ENCODE results near the gene COMMD1.

COMMD1 gene

GRCh38 chr2:62054029-62054791 is 148.7 kb downstream of the COMMD1 start:
- H3K4me3 Mint-ChIP-seq, result no peak overlapping the region
- H3K27ac Mint-ChIP-seq, result no peak overlapping the region
- no peaks in the 10 kb centered on the region for H3K9me3 Mint-ChIP-seq
- no peaks in the 10 kb centered on the region for H3K27me3 Mint-ChIP-seq
- peaks cover 13% of the 10 kb centered on the region for H3K4me1 Mint-ChIP-seq
- DNase-seq (no peak), ATAC-seq (no peak)

DNA sequence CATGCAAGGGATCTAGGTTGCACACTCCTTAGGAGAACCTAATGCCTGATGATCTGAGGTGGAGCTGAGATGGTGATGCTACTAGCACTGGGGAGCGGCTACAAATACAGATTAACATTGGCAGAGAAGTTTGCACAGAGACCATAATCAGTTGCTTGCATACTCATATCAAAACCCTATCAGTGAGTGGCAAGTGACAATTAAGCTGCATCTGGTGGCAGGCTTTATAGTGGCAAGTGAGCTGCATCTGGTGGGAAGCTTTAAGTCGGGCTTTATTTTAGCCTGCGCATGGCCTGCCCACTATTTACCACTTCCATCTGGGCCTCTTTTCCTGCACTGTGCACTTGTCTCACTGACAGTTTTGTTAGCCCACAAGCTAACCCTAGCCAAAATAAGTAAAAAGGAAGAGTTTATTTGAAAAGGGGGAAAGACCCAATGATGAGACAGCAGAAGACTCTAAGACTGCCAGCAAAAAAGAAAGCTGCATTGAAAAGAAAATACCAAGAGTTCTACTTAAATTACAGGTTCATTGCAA is 149.5 kb downstream of the COMMD1 start:
- peak overlapping the region in 1 of 2 donors; percentile 6 for H3K27ac Mint-ChIP-seq
- H3K4me1 Mint-ChIP-seq, result peaks cover 13% of the 10 kb centered on the region
- no peaks in the 10 kb centered on the region for H3K27me3 Mint-ChIP-seq
- DNase-seq (no peak), ATAC-seq (peak; percentile 43)
- no peak overlapping the region for H3K4me3 Mint-ChIP-seq
- H3K9me3 Mint-ChIP-seq, result no peaks in the 10 kb centered on the region

- ATAC-seq, result peak; percentile 31
- Mint-ChIP-seq H3K27ac (no peak overlapping the region), H3K27me3 (no peaks in the 10 kb centered on the region), H3K9me3 (no peaks in the 10 kb centered on the region), H3K4me3 (no peak overlapping the region), H3K4me1 (peaks cover 13% of the 10 kb centered on the region)
- no peak for DNase-seq
These were observed 150.4 kb downstream of the COMMD1 start for GRCh38 chr2:62055724-62056336.

- Mint-ChIP-seq H3K27ac (no peak overlapping the region), H3K4me3 (no peak overlapping the region), H3K4me1 (peaks cover 13% of the 10 kb centered on the region), H3K9me3 (no peaks in the 10 kb centered on the region), H3K27me3 (no peaks in the 10 kb centered on the region)
- ATAC-seq (no peak), DNase-seq (no peak)
These were observed 150.9 kb downstream of the COMMD1 start for GRCh38 chr2:62056341-62056740.

DNA sequence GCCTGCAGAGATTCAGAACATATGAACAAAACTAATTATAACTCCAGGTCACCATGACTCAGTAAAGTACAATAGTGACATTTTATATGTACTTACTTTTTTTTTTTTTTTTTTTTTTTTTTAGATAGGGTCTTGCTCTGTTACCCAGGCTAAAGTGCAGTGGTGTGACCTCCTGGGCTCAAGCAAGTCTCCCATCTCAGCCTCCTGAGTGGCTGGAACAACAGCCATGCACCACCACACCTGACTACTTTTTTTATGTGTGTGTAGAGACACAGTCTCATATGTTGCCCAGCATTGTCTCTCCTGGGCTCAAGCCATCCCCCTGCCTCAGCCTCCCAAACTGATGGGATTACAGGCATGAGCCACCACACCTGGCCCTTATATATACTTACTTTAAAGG is 159.8 kb downstream of the COMMD1 start:
- ATAC-seq (no peak), DNase-seq (no peak)
- peaks cover 1% of the 10 kb centered on the region for H3K4me1 Mint-ChIP-seq
- H3K27me3 Mint-ChIP-seq, result no peaks in the 10 kb centered on the region
- no peaks in the 10 kb centered on the region for H3K9me3 Mint-ChIP-seq
- no peak overlapping the region for H3K27ac Mint-ChIP-seq
- no peak overlapping the region for H3K4me3 Mint-ChIP-seq

DNA sequence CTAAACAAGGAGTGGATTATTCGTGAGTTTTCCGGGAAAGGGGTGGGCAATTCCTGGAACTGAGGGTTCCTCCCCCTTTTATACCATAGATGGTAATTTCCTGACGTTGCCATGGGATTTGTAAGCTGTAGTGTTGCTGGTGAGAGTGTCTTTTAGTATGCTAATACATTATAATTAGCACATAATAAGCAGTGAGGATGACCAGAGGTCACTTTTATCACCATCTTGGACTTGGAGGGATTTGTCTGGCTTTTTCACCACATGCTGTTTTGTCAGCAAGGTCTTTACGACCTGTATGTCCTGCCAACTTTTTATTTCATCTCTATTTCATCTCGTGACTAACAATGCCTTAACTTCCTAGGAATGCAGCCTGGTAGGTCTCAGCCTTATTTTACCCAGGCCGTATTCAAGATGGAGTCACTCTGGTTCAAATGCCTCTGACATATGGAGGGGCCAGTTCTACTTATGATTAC is 165.7 kb downstream of the COMMD1 start:
- H3K4me1 Mint-ChIP-seq, result peaks cover 7% of the 10 kb centered on the region
- H3K27me3 Mint-ChIP-seq, result no peaks in the 10 kb centered on the region
- H3K27ac Mint-ChIP-seq, result peak overlapping the region in 1 of 2 donors; percentile 45
- H3K9me3 Mint-ChIP-seq, result no peaks in the 10 kb centered on the region
- DNase-seq, result no peak
- no peak overlapping the region for H3K4me3 Mint-ChIP-seq
- ATAC-seq, result no peak

DNA sequence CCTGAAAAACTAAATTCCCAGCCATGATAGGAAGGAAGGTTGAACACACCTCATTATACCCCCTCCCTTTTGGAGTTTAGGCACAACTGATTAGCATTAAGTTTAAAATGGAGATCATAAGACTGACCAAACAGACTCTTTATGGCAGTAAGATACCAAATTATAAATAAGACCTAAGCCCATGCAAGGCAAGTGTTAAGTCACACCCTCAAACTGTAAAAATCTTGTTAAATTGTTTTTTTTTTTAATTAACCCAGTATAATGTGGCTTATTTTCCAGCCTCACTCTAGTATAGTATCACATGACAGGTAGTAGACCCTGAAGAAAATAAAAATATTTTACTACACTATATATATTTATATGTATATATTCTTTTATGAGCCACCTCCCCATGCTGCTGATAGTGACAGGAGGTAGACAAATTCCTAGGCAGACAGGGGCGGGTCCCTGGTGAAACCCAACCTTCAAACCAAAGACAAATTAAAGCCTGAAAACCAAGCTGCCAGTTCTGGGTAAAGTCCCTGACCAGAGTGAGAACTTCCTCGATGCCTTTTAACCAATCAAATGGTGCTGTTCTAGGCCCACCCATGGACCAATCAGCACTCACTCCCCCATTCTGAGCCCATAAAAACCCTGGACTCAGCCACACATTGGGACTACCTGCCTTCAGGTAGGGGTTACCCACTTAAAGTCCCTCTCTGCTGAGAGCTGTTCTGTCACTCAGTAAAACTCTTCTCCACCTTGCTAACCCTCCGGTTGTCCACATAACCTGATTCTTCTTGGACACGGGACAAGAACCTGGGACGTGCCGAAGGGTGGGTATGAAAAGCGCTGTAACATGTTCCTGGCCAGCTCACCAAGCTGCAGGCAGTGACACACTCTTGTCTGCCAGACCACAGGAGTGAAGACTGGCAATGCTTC is 166.5 kb downstream of the COMMD1 start:
- Mint-ChIP-seq H3K27me3 (no peaks in the 10 kb centered on the region), H3K4me3 (no peak overlapping the region), H3K27ac (no peak overlapping the region), H3K4me1 (peaks cover 7% of the 10 kb centered on the region), H3K9me3 (no peaks in the 10 kb centered on the region)
- ATAC-seq (no peak), DNase-seq (no peak)

- Mint-ChIP-seq H3K27ac (no peak overlapping the region), H3K4me1 (peaks cover 7% of the 10 kb centered on the region), H3K4me3 (no peak overlapping the region), H3K27me3 (no peaks in the 10 kb centered on the region), H3K9me3 (no peaks in the 10 kb centered on the region)
- DNase-seq (no peak), ATAC-seq (no peak)
These were observed 168.8 kb downstream of the COMMD1 start for GRCh38 chr2:62074233-62074632.

- no peaks in the 10 kb centered on the region for H3K27me3 Mint-ChIP-seq
- no peaks in the 10 kb centered on the region for H3K9me3 Mint-ChIP-seq
- H3K27ac Mint-ChIP-seq, result no peak overlapping the region
- no peak overlapping the region for H3K4me3 Mint-ChIP-seq
- ATAC-seq, result no peak
- DNase-seq, result no peak
- H3K4me1 Mint-ChIP-seq, result no peaks in the 10 kb centered on the region
These were observed 171.6 kb downstream of the COMMD1 start for GRCh38 chr2:62076980-62077638.

DNA sequence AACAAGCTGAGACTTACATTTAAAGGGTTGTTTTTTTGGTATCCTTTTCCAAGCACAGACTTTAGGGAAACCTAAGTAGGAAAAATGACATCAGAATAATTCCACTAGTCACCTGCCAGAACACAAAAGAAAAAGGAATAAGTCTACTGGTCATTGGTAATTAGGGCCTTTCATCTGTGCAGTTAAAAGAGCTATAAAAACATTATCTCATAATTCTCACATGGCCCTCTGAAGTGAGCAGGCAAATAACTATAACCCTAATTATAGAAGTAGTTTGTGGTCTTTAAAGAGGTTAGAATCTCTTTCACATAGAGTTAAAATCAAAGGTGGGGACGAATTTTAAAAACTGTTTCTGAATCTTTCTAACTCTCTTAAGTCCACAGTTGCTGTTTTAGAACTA is 179.3 kb downstream of the COMMD1 start:
- Mint-ChIP-seq H3K9me3 (no peaks in the 10 kb centered on the region), H3K4me1 (no peaks in the 10 kb centered on the region), H3K4me3 (no peak overlapping the region), H3K27ac (no peak overlapping the region), H3K27me3 (no peaks in the 10 kb centered on the region)
- ATAC-seq (no peak), DNase-seq (no peak)

GRCh38 chr2:62089658-62090057 is 184.2 kb downstream of the COMMD1 start:
- Mint-ChIP-seq H3K4me3 (no peak overlapping the region), H3K27me3 (no peaks in the 10 kb centered on the region), H3K27ac (no peak overlapping the region), H3K9me3 (peaks cover 0 to 7% of the 10 kb centered on the region in 2 donors), H3K4me1 (no peaks in the 10 kb centered on the region)
- ATAC-seq, result no peak
- no peak for DNase-seq

DNA sequence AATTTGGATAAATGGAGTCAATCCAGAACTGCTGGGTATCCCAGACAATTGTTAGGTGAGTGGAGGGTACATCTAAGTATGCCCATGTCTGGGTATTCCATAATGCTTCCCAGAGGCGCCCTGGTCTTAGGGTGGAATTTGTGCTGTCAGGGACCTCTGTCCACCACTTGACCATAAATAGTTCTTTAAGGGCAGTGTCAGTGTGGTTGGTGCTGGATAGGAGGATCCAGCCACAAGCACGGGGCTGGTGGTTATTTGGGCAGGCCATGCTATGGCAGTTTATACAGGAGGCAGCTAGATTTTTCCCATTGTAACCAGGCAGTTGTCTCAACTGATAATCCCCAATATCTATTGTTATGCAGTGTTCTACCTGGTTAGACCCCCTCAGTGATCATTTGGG is 186.0 kb downstream of the COMMD1 start:
- ATAC-seq (no peak), DNase-seq (no peak)
- Mint-ChIP-seq H3K9me3 (peaks cover 0 to 7% of the 10 kb centered on the region in 2 donors), H3K27me3 (no peaks in the 10 kb centered on the region), H3K4me1 (no peaks in the 10 kb centered on the region), H3K27ac (no peak overlapping the region), H3K4me3 (no peak overlapping the region)

DNA sequence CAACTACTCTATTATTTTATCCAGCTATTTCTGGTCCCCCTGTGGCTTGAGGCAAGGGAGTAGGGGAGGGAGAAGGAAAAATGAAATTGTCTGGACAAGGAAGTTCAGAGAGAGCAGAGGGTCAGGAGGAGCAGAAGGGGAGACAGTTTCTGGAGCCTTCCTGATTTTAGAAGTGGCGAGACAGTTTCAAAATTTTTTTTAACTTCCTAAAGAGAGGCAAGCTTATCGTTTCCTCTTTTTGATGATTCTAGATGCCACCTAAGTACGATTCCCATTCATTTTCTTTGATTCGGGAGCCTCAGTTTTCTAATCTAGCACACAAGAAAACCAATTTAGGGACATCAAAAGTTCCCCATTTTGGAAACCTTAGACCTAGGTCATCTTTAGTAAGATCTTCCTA is 193.6 kb downstream of the COMMD1 start:
- peak overlapping the region in 1 of 2 donors; percentile 72 for H3K27ac Mint-ChIP-seq
- DNase-seq, result no peak
- no peak overlapping the region for H3K4me3 Mint-ChIP-seq
- no peak for ATAC-seq
- H3K4me1 Mint-ChIP-seq, result peaks cover 10% of the 10 kb centered on the region
- no peaks in the 10 kb centered on the region for H3K27me3 Mint-ChIP-seq
- no peaks in the 10 kb centered on the region for H3K9me3 Mint-ChIP-seq

- Mint-ChIP-seq H3K4me3 (no peak overlapping the region), H3K9me3 (no peaks in the 10 kb centered on the region), H3K4me1 (peaks cover 10% of the 10 kb centered on the region), H3K27me3 (no peaks in the 10 kb centered on the region), H3K27ac (peak overlapping the region in 1 of 2 donors; percentile 41)
- no peak for ATAC-seq
- DNase-seq, result no peak
These were observed 194.2 kb downstream of the COMMD1 start for GRCh38 chr2:62099523-62100175.

DNA sequence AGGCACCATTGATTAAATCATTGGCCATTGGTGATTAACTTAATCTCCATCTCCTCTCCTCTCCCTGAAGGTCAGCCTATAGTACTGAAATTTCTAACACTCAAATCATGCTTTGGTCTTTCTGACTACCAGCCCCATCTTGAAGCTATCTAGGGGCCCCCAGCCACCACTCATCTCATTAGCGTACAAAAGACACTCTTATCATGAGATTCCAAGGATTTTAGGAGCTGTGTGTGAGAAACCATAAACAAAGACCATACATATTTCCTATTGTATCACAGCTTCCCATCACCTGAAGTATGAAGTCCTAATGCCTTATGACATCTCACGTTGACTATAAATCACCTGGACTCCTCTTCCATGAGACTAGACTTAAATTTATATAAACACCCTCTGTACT is 196.4 kb downstream of the COMMD1 start:
- H3K27me3 Mint-ChIP-seq, result no peaks in the 10 kb centered on the region
- DNase-seq, result no peak
- H3K4me1 Mint-ChIP-seq, result peaks cover 10% of the 10 kb centered on the region
- H3K27ac Mint-ChIP-seq, result peak overlapping the region in 1 of 2 donors; percentile 74
- no peak overlapping the region for H3K4me3 Mint-ChIP-seq
- H3K9me3 Mint-ChIP-seq, result no peaks in the 10 kb centered on the region
- ATAC-seq, result no peak
